Measurements from ENCODE around the gene SLC35E3. TPM values are rescaled to one million over a fixed set of nuclear protein-coding genes. Genes with fewer than 3 reads are reported as not detected.

Gene SLC35E3
- total RNA-seq = 1 to 10 TPM; 5.2 to 9.6 (median 6.7) TPM
- polyA plus RNA-seq = 5.5 TPM
- long read RNA-seq, donor 1, full-length matches to known transcripts = 19 of 23 reads
- long read RNA-seq, donor 1, partial matches to known transcripts = 1 of 23 reads
- long read RNA-seq, donor 1, other reads (novel, unspliced or antisense) = 3 of 23 reads
- long read RNA-seq, donor 2, full-length matches to known transcripts = 8 of 11 reads
- long read RNA-seq, donor 2, partial matches to known transcripts = 0 of 11 reads
- long read RNA-seq, donor 2, other reads (novel, unspliced or antisense) = 3 of 11 reads
- long read RNA-seq, donor 3, full-length matches to known transcripts = 37 of 43 reads
- long read RNA-seq, donor 3, partial matches to known transcripts = 1 of 43 reads
- long read RNA-seq, donor 3, other reads (novel, unspliced or antisense) = 5 of 43 reads
- long read RNA-seq, donor 4, full-length matches to known transcripts = 7 of 7 reads
- long read RNA-seq, donor 4, partial matches to known transcripts = 0 of 7 reads
- long read RNA-seq, donor 4, other reads (novel, unspliced or antisense) = 0 of 7 reads

DNA sequence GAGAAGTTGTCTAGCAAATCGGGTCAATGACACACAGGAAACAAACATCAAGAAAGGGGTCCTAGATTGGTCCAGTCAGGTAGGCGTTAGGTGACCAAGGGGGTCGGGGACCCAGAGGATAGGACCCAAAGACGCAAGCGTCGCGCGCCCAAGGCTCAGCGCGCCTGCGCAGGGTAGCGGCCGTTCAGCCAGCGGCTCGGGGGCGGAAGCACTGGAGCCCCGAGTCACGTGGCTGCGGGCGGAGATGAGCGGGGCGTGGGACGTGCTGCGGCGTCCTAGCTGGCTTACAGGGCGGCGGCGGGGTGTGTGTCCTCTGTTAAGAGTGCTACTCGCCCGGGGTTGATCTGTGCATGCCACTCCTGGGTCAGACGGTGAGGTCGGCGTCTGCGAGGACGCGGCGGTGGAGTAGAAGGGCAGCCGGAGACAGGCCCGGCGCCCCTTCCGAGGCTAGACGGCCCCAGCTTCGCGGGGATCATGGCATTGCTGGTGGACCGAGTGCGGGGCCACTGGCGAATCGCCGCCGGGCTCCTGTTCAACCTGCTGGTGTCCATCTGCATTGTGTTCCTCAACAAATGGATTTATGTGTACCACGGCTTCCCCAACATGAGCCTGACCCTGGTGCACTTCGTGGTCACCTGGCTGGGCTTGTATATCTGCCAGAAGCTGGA lies at the start of gene SLC35E3:
SLC35E3 (plus strand) TSS at position 273 of the 668 bp plus-strand sequence; CDS start at position 475, 202 bp downstream.
- ATAC-seq = peak; percentile 99 to 100
- 1% methylated on average over 52 of the region's 52 CpGs for WGBS
- no peaks in the 10 kb centered on the region for H3K9me3 ChIP-seq (ENCODE audit: control insufficient read depth, low read length)
- peak within 1 kb of the TSS; percentile 67 for H3K27ac ChIP-seq (ENCODE audit: low read length)
- DNase-seq = peak; percentile 94 to 98 (median 98)
- H3K4me1 ChIP-seq (ENCODE audit: control insufficient read depth, insufficient read depth, low read length) = peaks cover 4% of the 10 kb centered on the region
- no peaks in the 10 kb centered on the region for H3K27me3 ChIP-seq (ENCODE audit: control insufficient read depth, insufficient read depth)
- peak within 1 kb of the TSS; percentile 56 for H3K4me3 ChIP-seq (ENCODE audit: low read length)
- intact Hi-C loops (cut with DNase I) = loop anchor here in 1 of 4 donors (1.0 kb wide), 1 partner anchor 61 kb away; no protein-coding TSS in a partner anchor

- 82% methylated on average over 1 of the region's 1 CpG for WGBS
- no peak for ATAC-seq
- no peaks in the 10 kb centered on the region for H3K4me1 ChIP-seq (ENCODE audit: control insufficient read depth, insufficient read depth, low read length)
Measured at GRCh38 chr12:68699486-68699885, 46.5 kb upstream of the SLC35E3 start.

GRCh38 chr12:68727776-68728175 lies 18.2 kb upstream of the SLC35E3 start:
- no peaks in the 10 kb centered on the region for H3K27me3 ChIP-seq (ENCODE audit: control insufficient read depth, insufficient read depth)
- ATAC-seq = no peak
- H3K4me1 ChIP-seq (ENCODE audit: control insufficient read depth, insufficient read depth, low read length) = no peaks in the 10 kb centered on the region
- 92% methylated on average over 7 of the region's 7 CpGs for WGBS
- no peak for DNase-seq
- no peak overlapping the region for H3K4me3 ChIP-seq (ENCODE audit: low read length)
- intact Hi-C loops (cut with DNase I) = no loop called here
- no peaks in the 10 kb centered on the region for H3K9me3 ChIP-seq (ENCODE audit: control insufficient read depth, low read length)
- no peak overlapping the region for H3K27ac ChIP-seq (ENCODE audit: low read length)

More at GRCh38 chr12:68699486-68699885, 46.5 kb upstream of the SLC35E3 start:
- intact Hi-C loops (cut with DNase I) = no loop called here
- no peak for DNase-seq
- Histone ChIP-seq H3K9me3 (ENCODE audit: control insufficient read depth, low read length) (no peaks in the 10 kb centered on the region), H3K27ac (ENCODE audit: low read length) (no peak overlapping the region), H3K27me3 (ENCODE audit: control insufficient read depth, insufficient read depth) (no peaks in the 10 kb centered on the region), H3K4me3 (ENCODE audit: low read length) (no peak overlapping the region)

GRCh38 chr12:68733661-68734071 lies 12.3 kb upstream of the SLC35E3 start:
- no peak for ATAC-seq
- Histone ChIP-seq H3K4me1 (ENCODE audit: control insufficient read depth, insufficient read depth, low read length) (no peaks in the 10 kb centered on the region), H3K27ac (ENCODE audit: low read length) (no peak overlapping the region), H3K9me3 (ENCODE audit: control insufficient read depth, low read length) (no peaks in the 10 kb centered on the region), H3K4me3 (ENCODE audit: low read length) (no peak overlapping the region), H3K27me3 (ENCODE audit: control insufficient read depth, insufficient read depth) (no peaks in the 10 kb centered on the region)
- no peak for DNase-seq
- 97% methylated on average over 4 of the region's 4 CpGs for WGBS
- intact Hi-C loops (cut with DNase I) = no loop called here

GRCh38 chr12:68739891-68740290 lies 6.1 kb upstream of the SLC35E3 start:
- intact Hi-C loops (cut with DNase I) = no loop called here
- Histone ChIP-seq H3K27me3 (ENCODE audit: control insufficient read depth, insufficient read depth) (no peaks in the 10 kb centered on the region), H3K27ac (ENCODE audit: low read length) (no peak overlapping the region), H3K4me3 (ENCODE audit: low read length) (no peak overlapping the region), H3K9me3 (ENCODE audit: control insufficient read depth, low read length) (no peaks in the 10 kb centered on the region), H3K4me1 (ENCODE audit: control insufficient read depth, insufficient read depth, low read length) (no peaks in the 10 kb centered on the region)
- DNase-seq (no peak), ATAC-seq (no peak)
- WGBS = 84% methylated on average over 6 of the region's 6 CpGs

- WGBS = 90% methylated on average over 2 of the region's 2 CpGs
Measured at GRCh38 chr12:68743356-68743755, 2.6 kb upstream of the SLC35E3 start.

GRCh38 chr12:68745376-68745903 lies 536 bp upstream of the SLC35E3 start:
- intact Hi-C loops (cut with DNase I) = no loop called here
- H3K9me3 ChIP-seq (ENCODE audit: control insufficient read depth, low read length) = no peaks in the 10 kb centered on the region
- no peaks in the 10 kb centered on the region for H3K27me3 ChIP-seq (ENCODE audit: control insufficient read depth, insufficient read depth)
- H3K27ac ChIP-seq (ENCODE audit: low read length) = peak overlapping the region; percentile 67
- WGBS = 47% methylated on average over 9 of the region's 9 CpGs
- peak in 1 of 2 donors; percentile 2 for ATAC-seq
- H3K4me1 ChIP-seq (ENCODE audit: control insufficient read depth, insufficient read depth, low read length) = peaks cover 2% of the 10 kb centered on the region
- H3K4me3 ChIP-seq (ENCODE audit: low read length) = peak overlapping the region; percentile 56
- DNase-seq = no peak

More at GRCh38 chr12:68743356-68743755, 2.6 kb upstream of the SLC35E3 start:
- DNase-seq = no peak
- ATAC-seq = no peak
- intact Hi-C loops (cut with DNase I) = no loop called here
- H3K4me1 ChIP-seq (ENCODE audit: control insufficient read depth, insufficient read depth, low read length) = no peaks in the 10 kb centered on the region
- no peak overlapping the region for H3K4me3 ChIP-seq (ENCODE audit: low read length)
- no peaks in the 10 kb centered on the region for H3K9me3 ChIP-seq (ENCODE audit: control insufficient read depth, low read length)
- no peaks in the 10 kb centered on the region for H3K27me3 ChIP-seq (ENCODE audit: control insufficient read depth, insufficient read depth)
- no peak overlapping the region for H3K27ac ChIP-seq (ENCODE audit: low read length)

GRCh38 chr12:68746572-68747180 lies 700 bp downstream of the SLC35E3 start:
- ATAC-seq (peak; percentile 69 to 77), DNase-seq (peak; percentile 61 to 76 (median 76))
- Histone ChIP-seq H3K4me1 (ENCODE audit: control insufficient read depth, insufficient read depth, low read length) (peaks cover 4% of the 10 kb centered on the region), H3K4me3 (ENCODE audit: low read length) (peak overlapping the region; percentile 56), H3K27me3 (ENCODE audit: control insufficient read depth, insufficient read depth) (no peaks in the 10 kb centered on the region), H3K27ac (ENCODE audit: low read length) (peak overlapping the region; percentile 57), H3K9me3 (ENCODE audit: control insufficient read depth, low read length) (no peaks in the 10 kb centered on the region)
- 5% methylated on average over 15 of the region's 15 CpGs for WGBS
- intact Hi-C loops (cut with DNase I) = loop anchor here in 1 of 4 donors (1.0 kb wide), 1 partner anchor 61 kb away; no protein-coding TSS in a partner anchor

- H3K4me1 ChIP-seq (ENCODE audit: control insufficient read depth, insufficient read depth, low read length) = peaks cover 4% of the 10 kb centered on the region
- intact Hi-C loops (cut with DNase I) = no loop called here
- ATAC-seq (no peak), DNase-seq (no peak)
- WGBS = 88% methylated on average over 3 of the region's 3 CpGs
- no peak overlapping the region for H3K27ac ChIP-seq (ENCODE audit: low read length)
- H3K27me3 ChIP-seq (ENCODE audit: control insufficient read depth, insufficient read depth) = no peaks in the 10 kb centered on the region
- H3K9me3 ChIP-seq (ENCODE audit: control insufficient read depth, low read length) = no peaks in the 10 kb centered on the region
- no peak overlapping the region for H3K4me3 ChIP-seq (ENCODE audit: low read length)
Measured at GRCh38 chr12:68749443-68749842, 3.5 kb downstream of the SLC35E3 start.

DNA sequence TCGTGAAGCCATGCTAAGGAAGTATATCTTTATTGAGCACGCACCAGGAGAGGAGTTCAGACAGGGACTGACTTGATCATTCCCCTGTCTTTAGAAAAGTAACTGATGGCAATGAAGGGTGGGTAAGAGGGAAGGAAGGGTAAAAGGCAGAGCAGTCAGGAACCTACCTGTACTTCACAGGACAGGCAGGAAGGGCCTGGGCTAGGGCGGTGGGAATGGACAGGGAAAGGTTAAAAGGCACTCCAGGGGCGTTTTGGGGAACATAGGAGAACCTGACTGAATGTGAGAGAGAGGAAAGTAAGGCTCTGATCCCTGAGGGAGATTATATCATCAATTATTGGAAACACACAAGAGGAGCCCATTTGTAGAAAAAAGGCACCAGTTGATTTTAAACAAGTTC lies 3.9 kb downstream of the SLC35E3 start:
- Histone ChIP-seq H3K4me1 (ENCODE audit: control insufficient read depth, insufficient read depth, low read length) (peaks cover 4% of the 10 kb centered on the region), H3K9me3 (ENCODE audit: control insufficient read depth, low read length) (no peaks in the 10 kb centered on the region), H3K4me3 (ENCODE audit: low read length) (no peak overlapping the region), H3K27ac (ENCODE audit: low read length) (no peak overlapping the region), H3K27me3 (ENCODE audit: control insufficient read depth, insufficient read depth) (no peaks in the 10 kb centered on the region)
- DNase-seq = no peak
- no peak for ATAC-seq
- WGBS = 87% methylated on average over 4 of the region's 4 CpGs
- intact Hi-C loops (cut with DNase I) = no loop called here
